Right lung (tissue), 5 donors: ENCODE results near the gene SLC41A3. TPM values are rescaled to one million over a fixed set of nuclear protein-coding genes. Genes with fewer than 3 reads are reported as not detected.
A peak's percentile ranks its signal among the peaks of the same experiment; 100 is the strongest.
"Not testable (repeated sequence)": the region's sequence is repeated elsewhere in the genome, so short reads cannot be mapped to it uniquely, and the experiment has no call there.

Experiments
- DNase-seq, 2 donors: peaks; one replicate each; pipeline ENCODE4 v3.0.0-alpha.2; 2013
- polyA plus RNA-seq, 5 donors: library from polyadenylated mRNA; unstranded; fragments of 120-200 nt; gene quantifications; one replicate each; pipeline versions ENCODE4 v1.2.1 to v1.2.3, GENCODE V29; 2013; ENCODE audit warnings: inconsistent platforms in 1 of 5, low replicate concordance in 1 of 5; ENCODE audit not compliant: insufficient read length in 5 of 5, insufficient read depth in 1 of 5

Gene SLC41A3
- polyA plus RNA-seq, 5 donors: 51.0 to 75.6 (median 62.9) TPM

DNA sequence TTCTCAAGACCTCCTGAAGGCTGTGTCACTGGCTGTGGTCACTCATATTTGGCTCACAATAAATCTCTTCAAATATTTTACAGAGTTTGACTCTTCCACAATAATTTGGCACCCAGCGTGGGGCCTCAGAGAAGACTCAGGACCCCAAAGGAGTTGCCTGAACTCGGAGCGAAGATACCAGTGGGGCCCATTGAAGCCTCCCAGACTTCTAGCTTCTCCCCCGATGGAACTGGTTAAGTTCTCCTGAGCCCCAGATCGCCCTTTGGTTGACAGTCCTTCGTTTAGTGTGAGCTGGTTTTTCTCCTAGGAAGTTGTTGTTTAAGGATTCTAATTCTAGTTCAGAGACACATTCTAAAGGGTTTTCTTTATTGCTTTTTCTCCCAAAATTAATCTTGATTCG is 1.4 kb upstream of the SLC41A3 start:
- DNase-seq: no peak

GRCh38 chr3:126084768-126085180 is 850 bp upstream of the SLC41A3 start:
- DNase-seq: no peak

GRCh38 chr3:126083511-126083912 is 412 bp downstream of the SLC41A3 start:
- peak in 1 of 2 donors; percentile 43 for DNase-seq

- DNase-seq: no peak
These were observed 832 bp downstream of the SLC41A3 start for GRCh38 chr3:126083138-126083445.

GRCh38 chr3:126082362-126083137 is 1.4 kb downstream of the SLC41A3 start:
- DNase-seq: no peak

DNA sequence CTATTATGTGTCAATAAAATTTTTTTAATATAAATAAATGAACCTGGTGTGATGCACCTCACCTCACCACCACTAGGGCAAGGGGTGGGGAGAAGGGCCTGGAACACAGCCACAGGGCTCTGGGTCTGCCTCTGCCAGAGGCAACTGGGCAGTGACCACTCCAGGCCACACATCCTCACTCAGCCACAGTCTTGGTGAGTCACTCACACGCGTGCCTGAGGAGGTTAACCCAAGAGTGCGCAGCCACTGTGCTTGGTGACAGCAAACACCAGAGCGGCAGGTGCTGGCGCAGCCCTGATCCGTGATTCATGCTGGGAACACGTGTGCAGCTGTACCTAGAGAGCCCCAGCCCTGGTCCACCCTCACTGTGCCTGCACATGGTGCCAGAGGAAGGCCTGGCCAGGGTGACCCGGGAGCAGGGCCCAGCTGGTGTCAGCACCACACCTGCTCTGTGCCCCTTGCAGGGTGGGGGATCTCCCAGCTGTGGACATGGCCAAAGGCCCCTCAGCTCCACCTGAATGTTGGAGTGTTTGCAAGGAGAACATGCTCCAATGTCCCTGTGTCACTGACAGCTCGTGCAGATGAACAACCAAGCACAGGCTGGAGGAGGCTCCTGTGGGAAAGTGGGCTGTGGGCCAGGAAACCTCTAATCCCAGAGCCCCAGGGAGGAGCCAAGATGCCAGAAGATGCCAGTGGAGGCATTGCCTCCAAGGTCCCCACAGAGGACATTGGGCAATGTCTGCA is 2.1 kb downstream of the SLC41A3 start:
- DNase-seq: no peak

- no peak for DNase-seq
These were observed 3.0 kb downstream of the SLC41A3 start for GRCh38 chr3:126080970-126081369.

- DNase-seq: no peak
These were observed 5.1 kb downstream of the SLC41A3 start for GRCh38 chr3:126078866-126079265.

- no peak for DNase-seq
These were observed 6.2 kb downstream of the SLC41A3 start for GRCh38 chr3:126077754-126078153.

- no peak for DNase-seq
These were observed 7.8 kb downstream of the SLC41A3 start for GRCh38 chr3:126076140-126076539.

DNA sequence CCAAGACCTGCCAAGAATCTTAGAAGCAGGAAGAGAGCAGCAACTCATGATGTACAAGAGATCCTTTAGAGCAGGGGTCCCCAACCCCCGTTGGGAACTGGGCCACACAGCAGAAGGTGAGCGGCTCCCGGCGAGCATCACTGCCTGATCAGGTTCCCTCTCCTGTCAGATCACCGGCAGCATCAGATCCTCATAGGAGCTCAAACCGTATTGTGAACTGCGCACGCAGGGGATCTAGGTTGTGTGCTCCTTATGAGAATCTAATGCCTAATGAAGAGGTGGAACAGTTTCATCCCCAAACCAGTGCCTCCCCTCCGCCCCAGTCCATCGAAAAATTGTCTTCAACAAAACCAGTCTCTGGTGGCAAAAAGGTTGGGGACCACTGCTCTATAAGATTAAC is 13.8 kb downstream of the SLC41A3 start:
- DNase-seq: no peak

DNA sequence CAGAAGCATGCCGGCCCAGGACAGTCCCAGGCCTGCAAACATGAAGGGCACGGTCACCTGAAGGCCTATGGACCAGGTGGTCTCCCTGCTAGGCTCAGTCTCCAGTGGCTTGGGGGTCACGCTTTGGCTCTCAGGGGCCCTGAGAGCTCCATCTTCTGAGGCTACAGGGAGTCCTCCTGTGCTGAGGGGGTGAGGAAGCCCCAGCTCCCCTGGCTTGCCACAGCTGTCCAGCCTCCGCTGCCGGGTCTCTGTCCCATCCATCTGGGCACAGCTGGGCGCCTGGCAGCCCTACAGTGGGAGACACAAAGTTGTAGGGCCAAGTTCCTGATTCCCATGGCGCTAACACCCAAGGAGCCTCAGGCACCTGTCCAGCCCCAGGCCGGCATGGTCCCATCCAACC is 16.0 kb downstream of the SLC41A3 start:
- DNase-seq: no peak

- DNase-seq: not testable (repeated sequence)
These were observed 17.2 kb downstream of the SLC41A3 start for GRCh38 chr3:126066676-126067075.

GRCh38 chr3:126065876-126066275 is 18.0 kb downstream of the SLC41A3 start:
- DNase-seq: no peak

GRCh38 chr3:126064627-126065258 is 19.2 kb downstream of the SLC41A3 start:
- DNase-seq: peak; percentile 48 to 64

DNA sequence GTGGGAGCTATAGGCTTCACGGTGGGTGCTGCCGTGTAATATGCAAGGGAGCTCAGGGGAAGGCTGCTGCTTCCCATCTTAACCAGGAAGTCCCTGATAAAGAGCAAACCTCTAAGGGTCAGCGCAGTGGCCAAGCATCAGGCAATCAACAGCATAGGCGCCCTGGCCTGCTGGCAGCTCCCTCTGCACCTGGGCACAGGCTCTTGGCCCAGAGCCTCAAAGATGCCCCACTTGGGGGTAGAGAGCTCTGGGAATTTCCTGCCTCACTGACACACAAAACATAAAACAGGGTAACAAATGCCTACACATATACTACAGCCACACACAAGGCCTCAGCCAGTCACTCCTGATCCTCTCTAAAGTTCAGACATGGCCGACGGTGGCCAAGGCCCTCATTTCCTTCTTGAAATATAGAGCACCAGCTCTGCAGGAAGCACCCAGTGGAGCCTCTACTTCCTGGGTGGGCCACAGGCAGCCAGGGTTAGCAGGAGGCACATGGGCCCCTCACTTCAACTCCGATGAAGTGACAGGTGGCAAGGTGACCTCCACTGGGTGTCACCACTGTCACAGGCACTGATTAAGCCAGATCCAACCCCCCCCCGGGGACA is 20.5 kb downstream of the SLC41A3 start:
- no peak for DNase-seq

DNA sequence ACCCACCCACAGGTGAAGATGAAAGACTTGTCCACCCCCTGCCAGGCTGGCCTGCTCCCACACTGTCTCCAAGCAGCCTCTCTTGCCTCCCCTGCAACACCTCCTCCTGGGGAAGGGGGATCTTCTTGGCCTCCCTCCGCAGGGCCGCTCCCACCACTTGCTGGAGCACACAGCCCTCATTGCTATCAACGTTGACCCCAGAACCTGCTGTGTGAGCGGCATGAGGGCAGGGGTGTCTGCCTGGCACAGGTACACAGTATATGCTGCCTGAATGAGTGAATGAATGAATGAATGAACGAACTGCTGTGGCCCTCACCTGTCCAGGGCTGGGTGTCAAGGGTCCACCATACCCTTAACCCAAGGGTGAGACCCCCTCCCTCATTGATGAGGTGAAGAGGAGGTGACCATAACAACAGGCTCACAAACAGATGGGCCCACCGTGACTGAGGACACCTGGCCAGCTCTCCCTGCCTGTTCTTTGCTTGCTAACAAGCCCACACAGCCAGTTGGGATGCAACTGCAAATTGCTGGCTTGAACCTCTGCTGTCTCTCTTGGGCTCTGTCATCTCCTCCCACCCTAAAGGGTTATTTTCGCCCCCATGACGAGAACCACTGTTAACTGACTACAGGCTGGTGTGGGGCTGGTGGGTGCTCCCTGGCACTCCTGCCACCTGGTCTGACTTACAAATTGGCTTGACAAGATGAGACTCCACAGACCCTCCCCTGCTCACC is 22.5 kb downstream of the SLC41A3 start:
- DNase-seq: no peak

- DNase-seq: no peak
These were observed 23.2 kb downstream of the SLC41A3 start for GRCh38 chr3:126060613-126061145.

DNA sequence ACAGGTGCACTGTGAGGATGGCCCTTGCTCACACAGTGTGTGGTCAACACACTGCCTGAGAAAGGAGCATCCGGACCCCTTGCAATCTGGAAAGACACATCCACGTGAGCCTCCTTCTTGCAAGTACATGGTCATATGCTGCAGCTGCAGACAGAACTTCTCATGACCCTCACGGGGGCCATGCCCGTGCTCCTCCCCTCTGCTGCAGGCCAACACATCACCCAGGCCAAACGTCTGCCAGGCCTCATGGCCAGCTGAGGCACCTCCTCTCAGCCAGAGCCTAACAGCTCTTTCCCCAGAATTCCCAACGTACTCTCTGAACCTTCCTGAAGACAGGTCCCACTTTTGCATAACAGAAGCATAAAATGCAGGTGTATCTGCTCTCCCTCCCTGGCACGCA is 25.3 kb downstream of the SLC41A3 start:
- no peak for DNase-seq

- no peak for DNase-seq
These were observed 26.0 kb downstream of the SLC41A3 start for GRCh38 chr3:126057936-126058335.

DNA sequence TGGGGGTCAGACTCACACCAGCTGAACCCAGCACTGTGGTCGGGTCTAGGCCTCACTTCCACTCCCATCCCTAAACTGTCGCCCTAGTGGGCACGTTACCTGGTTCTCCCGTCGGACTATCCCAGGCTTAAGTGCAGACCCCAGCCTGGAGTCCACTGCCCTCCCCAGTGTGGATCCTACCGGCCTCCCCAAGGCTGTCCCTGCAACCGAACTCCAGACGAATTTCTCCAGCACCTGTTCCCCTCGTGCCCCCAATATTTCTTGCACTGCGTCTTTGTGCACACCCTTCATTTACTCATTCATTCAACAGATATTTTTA is 26.5 kb downstream of the SLC41A3 start:
- DNase-seq: no peak
